Adrenal gland (tissue), 12 donors: ENCODE results near the gene KRT24. TPM values are rescaled to one million over a fixed set of nuclear protein-coding genes. Genes with fewer than 3 reads are reported as not detected.

Source experiments
- DNase-seq, 7 donors: peaks; one replicate each; pipeline ENCODE4 v3.0.0-alpha.2; 2019 to 2020
- H3K27ac ChIP-seq, 5 donors: fragments of 200-600 bp; sonication (generic) in 4 of 5; 1 replicate in 3 of 5; 2 replicates in 2 of 5; pipeline versions ENCODE4 v1.5.1 to v1.8.0; 2016 to 2020; ENCODE audit warnings: mild to moderate bottlenecking in 1 of 5
- H3K27me3 ChIP-seq: fragments of 200-600 bp; 2 replicates; pipeline ENCODE4 v1.8.0; 2021
- H3K36me3 ChIP-seq, 2 donors: fragments of 200-600 bp; replicated peaks in 1 of 2; 1 replicate in 1 of 2; 2 replicates in 1 of 2; pipeline versions ENCODE4 v1.5.1 to v1.8.0; 2018 to 2022
- H3K4me1 ChIP-seq, 2 donors: fragments of 200-600 bp; replicated peaks in 1 of 2; 1 replicate in 1 of 2; 2 replicates in 1 of 2; pipeline versions ENCODE4 v1.5.1 to v1.8.0; 2018 to 2021
- H3K4me3 ChIP-seq, 4 donors: fragments of 200-600 bp; sonication (generic) in 3 of 4; one replicate each; pipeline ENCODE4 v1.5.1; 2016 to 2018
- H3K9me3 ChIP-seq, 3 donors: fragments of 200-600 bp; sonication (generic) in 1 of 3; replicated peaks in 1 of 3; 1 replicate in 2 of 3; 2 replicates in 1 of 3; pipeline versions ENCODE4 v1.5.1 to v1.8.0; 2016 to 2021
- CTCF ChIP-seq, 6 experiments: fragments of 450-650 bp in 4 of 6; fragments of 200-600 bp in 2 of 6; sonication (generic) in 1 of 6; IDR thresholded peaks; 1 replicate in 5 of 6; 2 replicates in 1 of 6; pipeline versions ENCODE4 v1.5.1 to v1.8.0; 2016 to 2021; ENCODE audit warnings: antibody characterized with exemption in 6 of 6, mild to moderate bottlenecking in 2 of 6, moderate library complexity in 1 of 6
- POLR2A ChIP-seq, 2 donors: fragments of 450-650 bp; IDR thresholded peaks; one replicate each; pipeline ENCODE4 v1.6.1; 2017; ENCODE audit warnings: antibody characterized with exemption in 2 of 2, mild to moderate bottlenecking in 2 of 2, moderate library complexity in 1 of 2
- WGBS, 4 donors: extraction: QIAGEN DNeasy Blood & Tissue Kit in 2 of 4; methylation state at CpG; one replicate each; pipeline versions ENCODE4 v1.1.5 to v1.1.7; 2013 to 2017; 5-methylcytosine and 5-hydroxymethylcytosine counted together
- intact Hi-C, 2 donors: fragments of 100-400 bp; cut with DNase I; formaldehyde crosslinking; loops; one replicate each; pipeline versions ENCODE4 v1.14.1 to v1.15.0; 2022 to 2023
- polyA plus RNA-seq, 3 donors: library from polyadenylated mRNA; stranded (reverse); fragments of 200-250 nt in 2 of 3; fragments of 350-450 nt in 1 of 3; fragmentation: Illumina TruSeq in 1 of 3; extraction: RNeasy Lipid Tissue Mini Kit (QIAGEN cat#74804) in 1 of 3; gene quantifications; one replicate each; pipeline ENCODE4 v1.2.3, GENCODE V29; 2013 to 2014
- total RNA-seq, 9 donors: library from RNA; depleted of rRNA in 4 of 9; stranded (reverse); fragments of >200 nt in 4 of 9; fragments of 120-200 nt in 1 of 9; fragmentation: NEBNext Ultra II Directional in 1 of 9; extraction: Animal tissue kit (Norgen Biotek cat#: 25700) in 1 of 9; gene quantifications; one replicate each; pipeline versions ENCODE4 v1.1.0 to v1.2.4, GENCODE V29; 2013 to 2023
- donor health status: healthy with polysubstance abuse.
- donor health status: Bipolar disorder and iron deficiency.
- donor health status: DM: yes; HTN: yes; CAD: no.
- donor health status: DM: no; HTN: no; CAD: no.
- donor health status: DM: no; HTN: no; CAD: no.
- donor health status: DM: yes; HTN: yes; CAD: no.

KRT24 gene
- total and polyA plus RNA-seq, 12 donors = 0.10 to 0.24 TPM; not detected in 10

- intact Hi-C loops = no loop called here
- Histone ChIP-seq H3K36me3 (no peaks in the 10 kb centered on the region), H3K27me3 (no peaks in the 10 kb centered on the region), H3K4me1 (peaks cover 0 to 9% of the 10 kb centered on the region in 2 donors), H3K4me3 (peak within 1 kb of the TSS in 2 of 4 donors; percentile 1 to 46), H3K27ac (peak within 1 kb of the TSS in 1 of 5 donors; percentile 19), H3K9me3 (no peaks in the 10 kb centered on the region)
- TF ChIP-seq CTCF (IDR thresholded peaks at IDR 0.05) (no peak), POLR2A (IDR thresholded peaks at IDR 0.05) (no peak)
- 6 to 13% (median 7%) methylated on average over 12 of the region's 12 CpGs for WGBS, 4 donors
- DNase-seq = peak in 3 of 7 donors; percentile 14 to 61 (median 25)
These were observed 38.8 kb downstream of the KRT24 start, which contains the start of gene KRT222 for GRCh38 chr17:40664582-40665333. TSS of gene KRT222 (minus strand) at chr17:40665177. CDS start at chr17:40665099, 78 bp downstream.

- intact Hi-C loops = no loop called here
- TF ChIP-seq CTCF (IDR thresholded peaks at IDR 0.05) (no peak), POLR2A (IDR thresholded peaks at IDR 0.05) (no peak)
- WGBS, 4 donors = 74 to 90% (median 79%) methylated on average over 3 of the region's 3 CpGs
- no peak overlapping the region for H3K27ac ChIP-seq
- H3K4me3 ChIP-seq = no peak overlapping the region
- H3K36me3 ChIP-seq = no peaks in the 10 kb centered on the region
- H3K4me1 ChIP-seq = peaks cover 0 to 9% of the 10 kb centered on the region in 2 donors
- H3K9me3 ChIP-seq = no peaks in the 10 kb centered on the region
- no peak for DNase-seq
- H3K27me3 ChIP-seq = no peaks in the 10 kb centered on the region
These were observed 40.3 kb downstream of the KRT24 start for GRCh38 chr17:40663252-40663651.

GRCh38 chr17:40659911-40660310 is 43.6 kb downstream of the KRT24 start:
- intact Hi-C loops = no loop called here
- H3K4me3 ChIP-seq = no peak overlapping the region
- no peaks in the 10 kb centered on the region for H3K9me3 ChIP-seq
- no peaks in the 10 kb centered on the region for H3K27me3 ChIP-seq
- DNase-seq = no peak
- H3K36me3 ChIP-seq = no peaks in the 10 kb centered on the region
- WGBS, 4 donors = 83 to 90% (median 86%) methylated on average over 7 of the region's 7 CpGs
- peaks cover 0 to 6% of the 10 kb centered on the region in 2 donors for H3K4me1 ChIP-seq
- TF ChIP-seq CTCF (IDR thresholded peaks at IDR 0.05) = no peak
- TF ChIP-seq POLR2A (IDR thresholded peaks at IDR 0.05) = no peak
- no peak overlapping the region for H3K27ac ChIP-seq

GRCh38 chr17:40658396-40658795 is 45.2 kb downstream of the KRT24 start:
- no peaks in the 10 kb centered on the region for H3K36me3 ChIP-seq
- H3K27ac ChIP-seq = no peak overlapping the region
- no peak overlapping the region for H3K4me3 ChIP-seq
- no peaks in the 10 kb centered on the region for H3K9me3 ChIP-seq
- TF ChIP-seq CTCF (IDR thresholded peaks at IDR 0.05) = no peak
- no peak for TF ChIP-seq POLR2A (IDR thresholded peaks at IDR 0.05)
- H3K4me1 ChIP-seq = no peaks in the 10 kb centered on the region
- H3K27me3 ChIP-seq = no peaks in the 10 kb centered on the region
- intact Hi-C loops = no loop called here
- DNase-seq = no peak
